H1 (cell line): ENCODE results near the gene ZNF433. TPM values are rescaled to one million over a fixed set of nuclear protein-coding genes. Genes with fewer than 3 reads are reported as not detected.
A peak's percentile ranks its signal among the peaks of the same experiment; 100 is the strongest.

ENCODE experiments used
- BCL11A ChIP-seq, 2 experiments: IDR thresholded peaks; one replicate each; pipeline ENCODE4 v1.6.1; 2011; ENCODE audit warnings: low read depth in 2 of 2, low read length in 2 of 2, mild to moderate bottlenecking in 2 of 2
- CBX8 ChIP-seq: fragments of 300-800, 300-1000 bp; sonication (generic); IDR thresholded peaks from 2 replicates; pipeline ENCODE4 v1.7.1; 2016; ENCODE audit warnings: low read depth, low read length, borderline replicate concordance
- CHD2 ChIP-seq: IDR thresholded peaks from 2 replicates; pipeline ENCODE4 v1.6.1; 2012; ENCODE audit warnings: low read length, improper control_type of control experiment
- CTBP2 ChIP-seq: IDR thresholded peaks from 2 replicates; pipeline ENCODE4 v1.7.0; 2011; ENCODE audit warnings: borderline replicate concordance, mild to moderate bottlenecking, moderate library complexity, mixed read lengths, low read length; ENCODE audit not compliant: insufficient read depth, insufficient read length
- EP300 ChIP-seq, 2 experiments: IDR thresholded peaks; 1 replicate in 1 of 2; 2 replicates in 1 of 2; pipeline ENCODE4 v1.6.1; 2011 to 2012; ENCODE audit warnings: low read depth in 2 of 2, low read length in 2 of 2, mild to moderate bottlenecking in 2 of 2, borderline replicate concordance in 1 of 2, inconsistent platforms in 1 of 2, moderate library complexity in 1 of 2
- FOSL1 ChIP-seq: IDR thresholded peaks from 2 replicates; pipeline ENCODE4 v1.6.1; 2011; ENCODE audit warnings: mild to moderate bottlenecking, low read depth, low read length, moderate library complexity; ENCODE audit not compliant: insufficient read depth
- HDAC2 ChIP-seq, 2 experiments: fragments of 300-600 bp in 1 of 2; sonication (generic) in 1 of 2; IDR thresholded peaks; 2 replicates each; pipeline ENCODE4 v1.6.1; 2011 to 2012; ENCODE audit warnings: low read depth in 2 of 2, low read length in 2 of 2, mild to moderate bottlenecking in 2 of 2, moderate library complexity in 2 of 2, borderline replicate concordance in 1 of 2, inconsistent platforms in 1 of 2
- HDAC6 ChIP-seq: IDR thresholded peaks from one replicate; pipeline ENCODE4 v1.7.1; 2012; ENCODE audit warnings: low read depth, mild to moderate bottlenecking, inconsistent platforms, low read length, moderate library complexity
- JUND ChIP-seq: IDR thresholded peaks from 2 replicates; pipeline ENCODE4 v1.6.1; 2011; ENCODE audit warnings: mild to moderate bottlenecking, improper control_type of control experiment, low read length
- KDM4A ChIP-seq: IDR thresholded peaks from one replicate; pipeline ENCODE4 v1.7.1; 2012; ENCODE audit warnings: low read depth, mild to moderate bottlenecking, moderate library complexity, low read length, inconsistent platforms; ENCODE audit not compliant: severe bottlenecking
- NANOG ChIP-seq: IDR thresholded peaks from 2 replicates; pipeline ENCODE4 v1.6.1; 2011; ENCODE audit warnings: low read length, low read depth, mild to moderate bottlenecking, inconsistent platforms; ENCODE audit not compliant: insufficient read depth, poor library complexity, severe bottlenecking
- NRF1 ChIP-seq: IDR thresholded peaks from 2 replicates; pipeline ENCODE4 v1.6.1; 2011; ENCODE audit warnings: mild to moderate bottlenecking, low read depth, low read length, improper control_type of control experiment
- PHF8 ChIP-seq: fragments of 200-600 bp; sonication (generic); conservative IDR thresholded peaks from 2 replicates; pipeline ENCODE4 v1.7.1; 2012; ENCODE audit warnings: low read depth, mild to moderate bottlenecking, inconsistent platforms, low read length, moderate library complexity
- POLR2A ChIP-seq, 2 experiments: IDR thresholded peaks; 1 replicate in 1 of 2; 2 replicates in 1 of 2; pipeline ENCODE4 v1.6.1; 2011; ENCODE audit warnings: low read depth in 2 of 2, low read length in 2 of 2, mild to moderate bottlenecking in 2 of 2; ENCODE audit errors: control extremely low read depth in 1 of 2
- RNF2 ChIP-seq: fragments of 200-900, 300-1000 bp; sonication (generic); IDR thresholded peaks from 2 replicates; pipeline ENCODE4 v1.7.1; 2016; ENCODE audit warnings: borderline replicate concordance, low read depth, mild to moderate bottlenecking, antibody characterized with exemption, low read length; ENCODE audit not compliant: poor library complexity, severe bottlenecking; ENCODE audit errors: missing control alignments
- SIRT6 ChIP-seq: IDR thresholded peaks from one replicate; pipeline ENCODE4 v1.7.1; 2012; ENCODE audit warnings: low read length, inconsistent platforms
- SRF ChIP-seq: IDR thresholded peaks from 2 replicates; pipeline ENCODE4 v1.6.1; 2011; ENCODE audit warnings: mild to moderate bottlenecking, low read depth, low read length, moderate library complexity
- TAF7 ChIP-seq: optimal IDR thresholded peaks from 2 replicates; pipeline ENCODE3; 2011; ENCODE audit warnings: low read depth, mild to moderate bottlenecking, inconsistent platforms, low read length, moderate library complexity, borderline replicate concordance
- polyA plus RNA-seq, 7 experiments: library from polyadenylated mRNA; depleted of rRNA in 3 of 7; stranded (reverse) in 5 of 7; unstranded in 2 of 7; fragments of >200 nt in 5 of 7; fragments of 200-250 nt in 2 of 7; gene quantifications; 1 replicate in 5 of 7; 2 replicates in 1 of 7; 4 replicates in 1 of 7; pipeline versions ENCODE4 v1.2.1 to v1.2.3, GENCODE V29; 2011 to 2013; ENCODE audit warnings: missing spikeins in 2 of 7, mixed read lengths in 2 of 7
- total RNA-seq: library from RNA; stranded (reverse); fragmentation: NEBNext Ultra II Directional; extraction: Animal tissue kit (Norgen Biotek cat#: 25700); gene quantifications from 2 replicates; pipeline ENCODE4 v1.2.1, GENCODE V29; 2021
- TF ChIP-seq, protein P1 (sequence below), 3 experiments: IDR thresholded peaks; 1 replicate in 2 of 3; 2 replicates in 1 of 3; pipeline versions ENCODE4 v1.5.1 to v1.6.1; 2011; ENCODE audit warnings: low read length in 3 of 3, mild to moderate bottlenecking in 3 of 3, inconsistent platforms in 2 of 3, low read depth in 1 of 3, moderate library complexity in 1 of 3; ENCODE audit not compliant: insufficient read depth in 1 of 3; ENCODE audit errors: control extremely low read depth in 1 of 3

ZNF433 gene
- total and polyA plus RNA-seq, 2 of the 8 experiments (the other 6 are each of a cell fraction or from before 2014, with no cell fraction given): 0.68 to 1.8 TPM

DNA sequence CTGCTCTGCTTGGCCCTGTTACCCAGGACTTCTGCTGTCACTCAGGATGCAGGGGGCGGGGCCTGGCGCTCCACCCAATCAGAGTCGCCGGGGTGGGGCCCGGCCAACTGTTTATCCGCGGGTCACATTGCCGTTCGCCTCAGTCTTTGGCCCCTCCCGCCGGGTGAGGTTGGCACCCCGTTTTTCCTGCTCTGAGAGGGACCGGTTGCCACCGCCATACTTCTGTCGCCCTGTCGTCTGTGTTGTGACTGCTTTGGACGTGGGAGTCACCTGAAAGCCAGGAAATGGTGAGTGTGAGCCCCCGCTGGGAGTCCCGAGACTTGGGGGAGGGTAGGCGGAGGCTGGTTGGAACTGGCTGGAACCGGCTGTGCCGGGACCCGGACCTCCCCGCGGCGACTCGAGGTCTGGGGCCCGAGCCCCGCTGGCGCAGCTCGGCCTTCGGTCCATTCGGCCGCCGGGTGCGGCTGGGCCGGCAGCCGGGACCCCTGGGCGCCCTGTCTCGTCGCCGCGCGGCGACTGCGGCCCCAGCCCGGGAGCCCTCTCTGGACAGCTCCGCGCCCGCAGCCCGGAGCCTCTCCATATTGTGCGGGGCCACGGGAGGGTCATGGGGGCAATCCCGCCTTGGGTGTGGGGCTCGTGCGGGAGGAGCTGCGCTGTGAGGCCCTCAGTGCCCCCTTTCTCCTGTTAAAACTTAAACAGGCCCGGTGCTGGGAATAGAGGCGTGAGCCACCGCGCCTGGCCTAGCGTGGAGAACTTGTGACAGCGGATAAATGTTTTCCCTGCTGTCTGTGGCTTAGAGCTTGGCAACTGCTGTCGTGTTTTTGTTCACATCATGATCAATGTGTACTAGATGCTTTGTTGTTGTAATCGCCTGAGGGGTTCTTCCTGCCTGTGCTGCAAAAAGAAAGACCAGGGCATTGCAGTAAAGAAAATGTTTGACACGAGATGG lies 29.4 kb upstream of the ZNF433 start, which contains the start of gene ZNF844 (continued):
- TF ChIP-seq NANOG (no peak), HDAC2 (IDR thresholded peaks at IDR 0.05; ENCODE audit: borderline replicate concordance in 1 of 2, low read depth in 2 of 2, low read length in 2 of 2) (peak in 1 of 2 experiments; percentile 19; a peak in 1 of 4 replicates), JUND (peak; percentile 31; the same call in 1 of the 2 replicates), NRF1 (no peak), BCL11A (IDR thresholded peaks at IDR 0.05; ENCODE audit: low read depth in 2 of 2, low read length in 2 of 2) (no peak), EP300 (IDR thresholded peaks at IDR 0.05; ENCODE audit: borderline replicate concordance in 1 of 2, low read depth in 2 of 2, low read length in 2 of 2) (peak; percentile 15 to 31; a peak in 2 of 3 replicates), CBX8 (no peak), PHF8 (peak; percentile 98), RNF2 (no peak), TAF7 (peak; percentile 96), SIRT6 (no peak), POLR2A (IDR thresholded peaks at IDR 0.05; ENCODE audit: control extremely low read depth in 1 of 2, low read depth in 2 of 2, low read length in 2 of 2) (peak; percentile 87 to 99), FOSL1 (no peak), SRF (no peak), HDAC6 (no peak), CHD2 (0 out of 2 replicates have a peak, but pooled peaks have one; percentile 36), KDM4A (peak; percentile 78), CTBP2 (no peak)
- TF ChIP-seq, protein P1, sequence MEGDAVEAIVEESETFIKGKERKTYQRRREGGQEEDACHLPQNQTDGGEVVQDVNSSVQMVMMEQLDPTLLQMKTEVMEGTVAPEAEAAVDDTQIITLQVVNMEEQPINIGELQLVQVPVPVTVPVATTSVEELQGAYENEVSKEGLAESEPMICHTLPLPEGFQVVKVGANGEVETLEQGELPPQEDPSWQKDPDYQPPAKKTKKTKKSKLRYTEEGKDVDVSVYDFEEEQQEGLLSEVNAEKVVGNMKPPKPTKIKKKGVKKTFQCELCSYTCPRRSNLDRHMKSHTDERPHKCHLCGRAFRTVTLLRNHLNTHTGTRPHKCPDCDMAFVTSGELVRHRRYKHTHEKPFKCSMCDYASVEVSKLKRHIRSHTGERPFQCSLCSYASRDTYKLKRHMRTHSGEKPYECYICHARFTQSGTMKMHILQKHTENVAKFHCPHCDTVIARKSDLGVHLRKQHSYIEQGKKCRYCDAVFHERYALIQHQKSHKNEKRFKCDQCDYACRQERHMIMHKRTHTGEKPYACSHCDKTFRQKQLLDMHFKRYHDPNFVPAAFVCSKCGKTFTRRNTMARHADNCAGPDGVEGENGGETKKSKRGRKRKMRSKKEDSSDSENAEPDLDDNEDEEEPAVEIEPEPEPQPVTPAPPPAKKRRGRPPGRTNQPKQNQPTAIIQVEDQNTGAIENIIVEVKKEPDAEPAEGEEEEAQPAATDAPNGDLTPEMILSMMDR (IDR thresholded peaks at IDR 0.05; ENCODE audit: control extremely low read depth in 1 of 3, insufficient read depth in 1 of 3, low read depth in 1 of 3, low read length in 3 of 3): no peak
